Right cardiac atrium (tissue), 5 donors: ENCODE measurements around the gene MAGI2. TPM values are rescaled to one million over a fixed set of nuclear protein-coding genes. Genes with fewer than 3 reads are reported as not detected.
"Not testable (repeated sequence)": the region's sequence is repeated elsewhere in the genome, so short reads cannot be mapped to it uniquely, and the experiment has no call there.

Source experiments
- ATAC-seq, 2 donors: fragments of 200-7000 bp; cut with Tn5 transposase; one replicate each; pipeline versions ENCODE4 v1.8.0 to v1.9.1; 2020; ENCODE audit warnings: moderate library complexity in 2 of 2, mild to moderate bottlenecking in 1 of 2
- DNase-seq, 3 donors: peaks; one replicate each; pipeline ENCODE4 v3.0.0-alpha.2; 2020
- H3K27ac ChIP-seq: one replicate; pipeline ENCODE4 v1.5.1; 2013; ENCODE audit warnings: mild to moderate bottlenecking, low read length, control low read depth, moderate library complexity
- H3K27me3 ChIP-seq: one replicate; pipeline ENCODE4 v1.6.1; 2013; ENCODE audit not compliant: control insufficient read depth, insufficient read depth
- H3K4me1 ChIP-seq: one replicate; pipeline ENCODE4 v1.6.1; 2013; ENCODE audit warnings: low read length; ENCODE audit not compliant: control insufficient read depth, insufficient read depth
- H3K4me3 ChIP-seq: one replicate; pipeline ENCODE4 v1.5.1; 2013; ENCODE audit warnings: low read length, control low read depth
- H3K9me3 ChIP-seq: one replicate; pipeline ENCODE4 v1.6.1; 2013; ENCODE audit warnings: low read length; ENCODE audit not compliant: control insufficient read depth
- WGBS: extraction: QIAGEN DNeasy Blood & Tissue Kit; methylation state at CpG from one replicate; pipeline ENCODE4 v1.1.7; 2013; 5-methylcytosine and 5-hydroxymethylcytosine counted together
- intact Hi-C, 4 donors: fragments of 100-400 bp; cut with DNase I; formaldehyde crosslinking; loops; one replicate each; pipeline versions ENCODE4 v1.11.0 to v1.14.0; 2022 to 2023
- polyA plus RNA-seq: library from polyadenylated mRNA; stranded (reverse); fragments of 200-250 nt; gene quantifications from one replicate; pipeline ENCODE4 v1.2.3, GENCODE V29; 2013
- total RNA-seq, 4 donors: library from RNA; stranded (reverse); fragmentation: NEBNext Ultra II Directional; extraction: Animal tissue kit (Norgen Biotek cat#: 25700); gene quantifications; one replicate each; pipeline ENCODE4 v1.2.1, GENCODE V29; 2021
- donor health status: healthy with polysubstance abuse.
- donor health status: DM: no; HTN: yes; CAD: no.
- donor health status: DM: no; HTN: no; CAD: no.
- donor health status: DM: no; HTN: yes; CAD: no; lungs with severe emphysema.
- donor health status: DM: yes; HTN: yes; CAD: no.

Gene MAGI2
- total and polyA plus RNA-seq, 5 donors: 3.2 to 9.9 (median 7.9) TPM

DNA sequence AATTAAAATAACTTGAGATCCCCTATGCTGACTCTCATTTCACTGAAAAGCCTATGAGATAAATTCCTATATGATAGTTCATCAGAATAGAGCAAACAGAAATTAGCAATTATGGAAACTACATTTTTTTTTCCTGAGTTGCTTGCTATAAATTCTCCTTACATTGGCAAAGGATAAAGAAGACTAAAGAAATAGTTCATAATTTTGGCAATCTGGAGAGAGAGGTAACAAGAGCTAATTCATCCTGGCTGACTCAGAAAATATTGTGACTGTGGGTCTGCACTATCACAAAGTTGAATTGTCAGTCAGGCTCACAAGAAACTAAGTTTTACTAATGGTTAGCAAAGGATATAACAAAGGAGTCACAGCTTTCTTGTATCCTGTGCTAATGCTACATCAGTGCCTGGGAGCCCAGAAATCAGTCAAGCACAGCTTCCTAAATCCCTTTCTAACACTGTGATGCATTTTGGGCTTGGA, 483.0 kb downstream of the MAGI2 start:
- no peak for DNase-seq
- no peak overlapping the region for H3K4me3 ChIP-seq
- intact Hi-C loops: no loop called here
- H3K4me1 ChIP-seq: no peaks in the 10 kb centered on the region
- no peak overlapping the region for H3K27ac ChIP-seq
- no peaks in the 10 kb centered on the region for H3K27me3 ChIP-seq
- no peaks in the 10 kb centered on the region for H3K9me3 ChIP-seq
- no peak for ATAC-seq

DNA sequence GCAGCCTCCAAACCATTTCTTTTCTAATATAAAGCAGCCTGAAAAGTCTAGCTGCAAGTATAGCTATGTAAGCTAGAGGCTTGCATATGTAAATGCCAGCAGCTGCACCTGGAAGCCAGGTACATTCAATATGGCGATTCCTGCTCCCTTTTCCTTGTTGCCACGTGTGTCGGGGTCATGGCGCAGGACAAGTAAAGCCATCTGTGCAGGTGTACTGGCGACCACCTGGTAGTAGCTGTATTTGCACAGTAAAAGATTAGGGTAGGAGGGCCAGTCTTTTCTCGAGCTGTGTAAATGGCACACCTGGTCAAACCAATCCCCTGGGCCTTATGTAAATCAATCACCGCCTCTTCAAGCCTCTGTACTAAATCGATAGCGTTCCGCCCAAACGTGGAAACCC, 484.5 kb downstream of the MAGI2 start:
- WGBS: 89% methylated on average over 11 of the region's 11 CpGs

DNA sequence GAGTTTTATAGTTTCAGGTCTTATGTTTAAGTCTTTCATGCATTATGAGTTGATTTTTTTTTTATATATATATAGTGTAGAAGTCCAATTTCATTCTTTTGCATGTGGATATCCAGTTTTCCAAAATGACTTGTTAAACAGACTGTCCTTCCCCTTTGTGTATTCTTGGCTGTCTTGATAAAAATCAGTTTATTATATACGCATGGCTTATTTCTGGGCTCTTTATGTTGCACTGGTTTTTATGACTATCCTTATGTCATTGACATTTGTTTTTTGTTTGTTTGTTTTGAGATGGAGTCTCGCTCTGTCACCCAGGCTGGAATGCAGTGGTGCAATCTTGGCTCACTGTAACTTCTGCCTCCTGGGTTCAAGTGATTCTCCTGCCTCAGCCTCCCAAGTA, 485.9 kb downstream of the MAGI2 start:
- 92% methylated on average over 2 of the region's 2 CpGs for WGBS
- intact Hi-C loops, ATAC-seq, H3K4me1 ChIP-seq, H3K27ac ChIP-seq, H3K4me3 ChIP-seq, H3K27me3 ChIP-seq, DNase-seq, H3K9me3 ChIP-seq: not testable (repeated sequence)

More for the DNA sequence above, 484.5 kb downstream of the MAGI2 start:
- Histone ChIP-seq H3K4me1 (no peaks in the 10 kb centered on the region), H3K27me3 (no peaks in the 10 kb centered on the region), H3K9me3 (no peaks in the 10 kb centered on the region), H3K27ac (no peak overlapping the region), H3K4me3 (no peak overlapping the region)
- intact Hi-C loops: no loop called here
- no peak for DNase-seq
- no peak for ATAC-seq

DNA sequence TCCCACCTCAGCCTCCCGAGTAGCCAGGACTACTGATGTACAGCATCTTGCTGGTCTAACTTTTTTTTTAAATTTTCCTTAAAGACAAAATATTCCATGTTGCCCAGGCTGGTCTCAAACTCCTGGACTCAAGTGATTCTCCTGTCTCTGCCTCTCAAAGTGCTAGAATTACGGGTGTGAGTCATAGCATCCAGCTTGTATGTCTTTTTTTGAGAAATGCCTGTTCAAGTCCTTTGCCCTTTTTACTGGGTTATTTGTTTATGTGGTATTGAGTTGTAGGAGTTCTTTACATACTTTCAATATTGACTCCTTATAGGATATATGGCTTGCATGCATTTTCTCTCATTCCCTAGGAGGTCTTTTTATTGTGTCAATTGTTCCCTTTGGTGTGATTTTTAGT, 486.4 kb downstream of the MAGI2 start:
- 91% methylated on average over 2 of the region's 2 CpGs for WGBS
- no peaks in the 10 kb centered on the region for H3K4me1 ChIP-seq
- no peak overlapping the region for H3K4me3 ChIP-seq
- no peaks in the 10 kb centered on the region for H3K9me3 ChIP-seq
- intact Hi-C loops: no loop called here
- DNase-seq (no peak), ATAC-seq (no peak)
- no peak overlapping the region for H3K27ac ChIP-seq
- no peaks in the 10 kb centered on the region for H3K27me3 ChIP-seq

DNA sequence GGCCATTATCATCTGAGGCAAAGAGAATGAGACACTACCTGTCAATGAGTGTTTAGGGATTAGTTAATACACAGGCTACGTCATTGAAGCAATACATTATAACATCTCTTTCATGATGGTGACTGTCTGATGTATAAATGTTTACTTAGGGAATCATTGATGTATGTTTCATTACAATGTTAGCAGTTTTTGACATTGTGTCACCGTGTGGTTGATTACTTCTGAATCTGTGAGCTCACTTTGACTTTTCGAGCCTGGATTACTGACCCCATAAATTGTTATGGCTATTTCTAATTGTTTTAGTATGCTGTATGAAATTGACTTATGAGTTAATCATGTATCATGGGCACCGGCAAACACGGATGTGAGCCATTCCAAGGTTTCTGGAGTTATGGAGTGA, 494.0 kb downstream of the MAGI2 start:
- Histone ChIP-seq H3K9me3 (no peaks in the 10 kb centered on the region), H3K27ac (no peak overlapping the region), H3K4me1 (no peaks in the 10 kb centered on the region), H3K4me3 (no peak overlapping the region), H3K27me3 (no peaks in the 10 kb centered on the region)
- DNase-seq: no peak
- intact Hi-C loops: no loop called here
- WGBS: 90% methylated on average over 5 of the region's 5 CpGs
- ATAC-seq: no peak

DNA sequence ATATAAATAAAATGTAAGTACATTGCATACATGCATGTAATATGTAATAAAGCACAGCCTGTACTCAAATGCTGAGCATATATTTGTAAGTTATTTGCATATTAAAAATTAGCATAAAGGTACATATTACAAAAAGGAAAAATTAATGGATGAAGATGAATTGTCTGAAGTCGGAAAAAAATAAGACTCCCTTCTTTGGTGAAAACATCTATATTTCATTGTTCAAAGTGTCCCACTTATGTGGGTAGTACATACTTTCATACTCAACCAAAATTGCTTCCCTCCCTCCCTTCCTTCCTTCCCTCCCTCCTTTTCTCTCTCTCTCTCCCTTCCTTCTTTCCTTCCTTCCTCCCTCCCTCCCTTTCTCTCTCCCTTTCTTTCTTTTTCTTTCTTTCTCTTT, 498.1 kb downstream of the MAGI2 start:
- 91% methylated on average over 1 of the region's 1 CpG for WGBS
- ATAC-seq (no peak), DNase-seq (no peak)
- H3K27ac ChIP-seq: no peak overlapping the region
- intact Hi-C loops: no loop called here
- no peaks in the 10 kb centered on the region for H3K4me1 ChIP-seq
- no peaks in the 10 kb centered on the region for H3K27me3 ChIP-seq
- H3K9me3 ChIP-seq: no peaks in the 10 kb centered on the region
- no peak overlapping the region for H3K4me3 ChIP-seq

DNA sequence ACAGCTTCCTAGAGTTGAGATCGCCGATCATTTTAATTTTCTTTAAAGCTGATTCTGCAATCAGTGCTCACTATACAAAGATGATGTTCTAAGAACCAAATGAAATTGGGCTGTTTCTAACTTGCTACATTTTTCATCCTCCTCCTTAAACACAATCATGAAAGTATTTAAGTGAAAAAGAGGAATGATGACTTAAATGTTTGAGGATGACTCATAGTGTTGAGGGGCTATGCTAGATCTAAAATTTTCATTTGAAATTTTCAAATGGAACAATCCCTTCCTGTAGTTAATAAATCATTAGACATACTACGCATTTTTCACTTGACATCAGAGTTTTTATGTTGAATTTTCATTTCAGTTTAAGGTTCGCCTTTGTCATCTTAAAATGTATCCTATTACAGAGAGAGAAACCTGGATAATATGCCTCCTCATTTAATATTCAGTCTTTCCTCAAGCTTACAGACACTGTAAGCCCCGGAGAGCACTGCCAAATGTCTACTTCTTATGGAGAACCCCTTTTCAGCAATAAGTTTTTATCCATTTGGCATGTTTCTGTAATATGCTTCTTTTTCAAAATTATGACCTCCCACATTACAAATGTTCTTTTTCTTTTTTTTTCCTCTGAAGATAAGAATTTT, 499.6 kb downstream of the MAGI2 start:
- Histone ChIP-seq H3K4me1 (no peaks in the 10 kb centered on the region), H3K27me3 (no peaks in the 10 kb centered on the region), H3K4me3 (no peak overlapping the region), H3K27ac (no peak overlapping the region), H3K9me3 (no peaks in the 10 kb centered on the region)
- DNase-seq: no peak
- ATAC-seq: no peak
- 71% methylated on average over 5 of the region's 5 CpGs for WGBS
- intact Hi-C loops: no loop called here

DNA sequence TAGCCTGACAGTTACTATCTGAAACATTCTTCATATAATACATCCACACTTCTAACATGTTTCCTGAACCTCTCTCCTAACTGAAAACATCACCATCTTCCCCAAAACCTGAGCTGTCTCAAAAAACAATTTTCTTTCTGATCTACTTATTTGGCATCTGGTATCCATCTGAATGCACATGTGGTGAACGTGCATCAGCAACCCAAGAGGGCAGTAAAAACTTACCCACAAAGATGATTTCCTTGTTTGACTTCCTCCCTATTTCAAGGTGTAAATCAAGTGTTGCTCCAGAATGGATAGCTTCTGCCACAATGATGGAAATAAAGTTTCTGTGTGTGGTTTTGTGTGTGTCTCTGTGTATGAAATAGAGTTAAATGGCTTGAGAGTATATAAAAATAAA, 500.4 kb downstream of the MAGI2 start:
- intact Hi-C loops: no loop called here
- H3K27me3 ChIP-seq: no peaks in the 10 kb centered on the region
- no peak for DNase-seq
- no peak for ATAC-seq
- no peak overlapping the region for H3K27ac ChIP-seq
- H3K4me1 ChIP-seq: no peaks in the 10 kb centered on the region
- no peaks in the 10 kb centered on the region for H3K9me3 ChIP-seq
- 65% methylated on average over 1 of the region's 1 CpG for WGBS
- no peak overlapping the region for H3K4me3 ChIP-seq

DNA sequence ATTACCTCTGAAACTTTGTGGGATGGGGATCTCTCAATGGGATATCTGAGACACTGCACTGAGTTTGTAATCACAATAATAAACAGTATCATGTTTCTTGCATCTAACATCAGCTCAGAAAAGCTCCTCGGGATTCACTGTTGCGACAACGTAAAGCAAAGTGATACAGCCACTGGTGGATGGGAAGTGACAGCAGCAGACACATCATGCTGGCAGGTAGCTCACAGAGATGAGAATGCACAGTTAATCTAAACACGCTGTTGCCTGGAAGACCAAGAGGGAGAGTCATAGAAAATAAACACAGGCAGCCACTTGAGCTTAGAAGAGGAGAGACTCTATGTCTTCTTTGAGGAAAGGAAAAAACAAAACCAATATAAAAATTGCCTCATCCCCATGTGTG, 513.8 kb downstream of the MAGI2 start:
- Histone ChIP-seq H3K27ac (no peak overlapping the region), H3K4me1 (no peaks in the 10 kb centered on the region), H3K9me3 (no peaks in the 10 kb centered on the region), H3K4me3 (no peak overlapping the region), H3K27me3 (no peaks in the 10 kb centered on the region)
- intact Hi-C loops: no loop called here
- DNase-seq (no peak), ATAC-seq (no peak)
- WGBS: 73% methylated on average over 4 of the region's 4 CpGs

DNA sequence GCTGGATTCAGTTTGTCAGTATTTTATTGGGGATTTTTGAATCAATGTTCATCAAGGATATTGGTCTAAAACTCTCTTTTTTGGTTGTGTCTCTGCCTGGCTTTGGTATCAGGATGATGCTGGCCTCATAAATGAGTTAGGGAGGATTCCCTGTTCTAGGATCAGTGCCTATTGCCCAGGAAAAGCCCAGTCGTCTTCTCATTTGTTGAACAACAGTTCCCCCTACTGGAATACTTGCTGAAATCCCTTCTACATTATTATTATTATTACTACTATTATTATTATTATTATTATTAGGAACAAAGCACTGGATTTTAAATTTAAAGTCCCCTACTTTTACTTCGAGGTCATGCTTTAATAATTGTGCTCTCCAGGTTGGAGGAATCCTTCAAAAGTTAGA, 528.9 kb downstream of the MAGI2 start:
- Histone ChIP-seq H3K9me3 (no peaks in the 10 kb centered on the region), H3K4me1 (no peaks in the 10 kb centered on the region), H3K27me3 (no peaks in the 10 kb centered on the region), H3K4me3 (no peak overlapping the region), H3K27ac (no peak overlapping the region)
- 14% methylated on average over 2 of the region's 2 CpGs for WGBS
- DNase-seq: no peak
- intact Hi-C loops: no loop called here
- ATAC-seq: no peak

DNA sequence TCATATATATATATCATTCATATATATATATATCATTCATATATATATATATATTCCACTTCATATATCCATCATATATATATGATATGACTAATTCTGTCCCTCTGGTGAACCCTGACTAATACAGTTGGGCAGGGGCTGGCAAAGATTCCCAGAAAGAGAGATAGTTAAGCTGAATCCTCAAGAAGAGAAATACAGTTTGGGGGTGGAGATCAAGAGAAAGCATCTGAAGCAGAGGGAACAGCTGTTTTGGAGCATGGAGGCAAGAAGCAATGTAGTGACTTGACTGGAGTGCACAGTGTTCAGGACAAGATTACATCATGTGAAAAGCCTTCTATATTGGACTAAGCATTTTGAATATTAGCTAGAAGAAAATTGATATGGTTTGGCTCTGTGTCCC, 540.7 kb downstream of the MAGI2 start:
- H3K27me3 ChIP-seq: no peaks in the 10 kb centered on the region
- ATAC-seq: no peak

DNA sequence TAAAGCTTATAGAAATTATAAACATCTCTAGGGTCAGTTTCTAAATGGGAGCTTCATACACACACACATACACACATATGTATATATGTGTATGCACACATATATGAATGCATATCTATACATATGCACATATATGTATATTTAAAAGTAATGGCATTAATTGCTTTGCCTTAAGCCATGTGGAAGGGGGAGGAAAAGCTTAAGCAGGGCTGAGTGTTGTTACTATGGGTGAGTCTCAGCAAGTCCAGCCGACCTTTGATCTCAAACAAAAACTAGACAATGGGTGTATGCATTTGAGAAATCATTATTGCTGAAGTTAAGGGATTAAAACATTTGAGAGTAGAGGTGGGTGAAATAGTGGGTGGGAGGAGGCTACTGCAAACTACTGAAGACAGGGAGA, 546.7 kb downstream of the MAGI2 start:
- no peaks in the 10 kb centered on the region for H3K4me1 ChIP-seq
- H3K27ac ChIP-seq: no peak overlapping the region
- no peak for ATAC-seq
- WGBS: 95% methylated on average over 1 of the region's 1 CpG
- H3K27me3 ChIP-seq: no peaks in the 10 kb centered on the region
- H3K9me3 ChIP-seq: no peaks in the 10 kb centered on the region
- intact Hi-C loops: no loop called here
- DNase-seq: no peak
- H3K4me3 ChIP-seq: no peak overlapping the region

More for the DNA sequence above, 540.7 kb downstream of the MAGI2 start:
- Histone ChIP-seq H3K27ac (no peak overlapping the region), H3K9me3 (no peaks in the 10 kb centered on the region), H3K4me3 (no peak overlapping the region), H3K4me1 (no peaks in the 10 kb centered on the region)
- no peak for DNase-seq
- intact Hi-C loops: no loop called here
